ENCODE measurements around the gene GOLGB1. TPM values are rescaled to one million over a fixed set of nuclear protein-coding genes. Genes with fewer than 3 reads are reported as not detected.

GOLGB1 gene
- polyA plus RNA-seq, 1 experiment: 17.3 TPM

- Histone ChIP-seq H3K36me3 (ENCODE audit: control insufficient read depth, insufficient read depth, low read length) (no peaks in the 10 kb centered on the region), H3K27me3 (ENCODE audit: control insufficient read depth, insufficient read depth, low read length) (no peaks in the 10 kb centered on the region), H3K4me3 (ENCODE audit: low read depth, low read length) (no peak overlapping the region)
- TF ChIP-seq CTCF (IDR thresholded peaks at IDR 0.05; ENCODE audit: insufficient read depth, low read depth, low read length): no peak
- ChIA-PET CTCF (interaction anchor here (0.5 kb wide), 1 partner anchor 1165 kb away, joined by 3 read pairs; no protein-coding TSS in a partner anchor), POLR2A (interaction anchor here (0.7 kb wide), 1 partner anchor 323 kb away, joined by 10 read pairs; no protein-coding TSS in a partner anchor)
- DNase-seq (ENCODE audit: low read depth): no peak
Measured at GRCh38 chr3:121624147-121624899, 125.2 kb downstream of the GOLGB1 start.

DNA sequence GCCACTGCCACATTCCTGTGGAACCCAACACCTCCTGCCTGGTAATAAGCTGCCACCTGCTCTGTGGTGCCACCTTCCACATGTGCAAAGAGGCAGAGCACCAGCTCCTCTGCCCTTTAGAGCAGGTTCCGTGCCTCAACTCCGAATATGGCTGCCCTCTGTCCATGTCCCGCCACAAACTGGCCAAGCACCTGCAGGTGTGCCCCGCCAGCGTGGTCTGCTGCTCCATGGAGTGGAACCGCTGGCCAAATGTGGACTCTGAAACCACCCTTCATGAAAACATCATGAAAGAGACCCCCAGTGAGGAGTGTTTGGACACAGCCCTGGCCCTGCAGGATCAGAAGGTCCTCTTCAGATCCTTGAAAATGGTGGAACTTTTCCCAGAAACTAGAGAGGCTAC lies 128.1 kb downstream of the GOLGB1 start:
- Histone ChIP-seq H3K36me3 (ENCODE audit: control insufficient read depth, insufficient read depth, low read length) (no peaks in the 10 kb centered on the region), H3K4me3 (ENCODE audit: low read depth, low read length) (no peak overlapping the region), H3K27me3 (ENCODE audit: control insufficient read depth, insufficient read depth, low read length) (no peaks in the 10 kb centered on the region)
- ChIA-PET CTCF (no interaction called here), POLR2A (no interaction called here)
- TF ChIP-seq CTCF (IDR thresholded peaks at IDR 0.05; ENCODE audit: insufficient read depth, low read depth, low read length): no peak
- DNase-seq (ENCODE audit: low read depth): no peak

DNA sequence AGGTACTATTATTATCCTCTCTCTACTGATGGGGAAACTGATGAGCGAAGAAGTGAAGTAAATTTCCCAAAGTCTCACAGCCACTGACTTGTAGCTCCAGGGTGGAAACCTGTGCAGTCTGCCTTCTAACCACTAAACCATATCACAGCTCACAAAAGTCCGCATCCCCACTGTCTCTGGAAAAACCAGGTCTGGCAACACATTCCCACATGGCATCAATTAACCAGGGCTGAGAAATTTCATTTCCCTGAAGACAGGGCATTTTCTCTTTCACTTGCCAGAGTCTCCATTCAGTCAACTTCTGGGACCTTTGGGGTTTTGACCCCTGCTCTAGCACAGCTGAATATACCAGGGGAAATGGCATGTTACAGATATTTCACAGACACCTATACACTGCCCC lies 129.8 kb downstream of the GOLGB1 start:
- Histone ChIP-seq H3K27me3 (ENCODE audit: control insufficient read depth, insufficient read depth, low read length) (no peaks in the 10 kb centered on the region), H3K4me3 (ENCODE audit: low read depth, low read length) (no peak overlapping the region), H3K36me3 (ENCODE audit: control insufficient read depth, insufficient read depth, low read length) (no peaks in the 10 kb centered on the region)
- ChIA-PET POLR2A (no interaction called here), CTCF (no interaction called here)
- no peak for TF ChIP-seq CTCF (IDR thresholded peaks at IDR 0.05; ENCODE audit: insufficient read depth, low read depth, low read length)
- DNase-seq (ENCODE audit: low read depth): no peak

Small RNA genes lying within 50 kb of the gene (small RNA-seq; reads per million reads assigned to genes)
- gene RNU4-62P (ENCODE audit: insufficient read length, low read depth, low replicate concordance): not detected

Other genes starting within 250 kb of the GOLGB1 start
- gene POLQ, start 203.8 kb downstream of the GOLGB1 start, polyA plus RNA-seq (2011; rRNA removed): 1.0 and 2.5 TPM in 2 replicates
- not detected in 2 replicates for gene ARGFX, start 181.8 kb downstream of the GOLGB1 start, polyA plus RNA-seq (2011; rRNA removed)
- not detected in 2 replicates for gene FBXO40, start 156.4 kb downstream of the GOLGB1 start, polyA plus RNA-seq (2011; rRNA removed)
- gene HCLS1, start 88.8 kb downstream of the GOLGB1 start, polyA plus RNA-seq (2011; rRNA removed): 3.5 and 3.7 TPM in 2 replicates
- gene IQCB1, start 85.3 kb upstream of the GOLGB1 start, polyA plus RNA-seq (2011; rRNA removed): 6.1 and 10.6 TPM in 2 replicates
- gene EAF2, start 85.5 kb upstream of the GOLGB1 start, polyA plus RNA-seq (2011; rRNA removed): 0.40 and 0.70 TPM in 2 replicates
- 0.06 and 0.11 TPM in 2 replicates for gene SLC15A2, start 144.7 kb upstream of the GOLGB1 start, polyA plus RNA-seq (2011; rRNA removed)

All from BJ (cell line).